Limb (tissue), 2 donors: ENCODE results near the gene PLAC8.
"Not testable (repeated sequence)": the region's sequence is repeated elsewhere in the genome, so short reads cannot be mapped to it uniquely, and the experiment has no call there.

Source experiments
- DNase-seq, 2 donors: peaks; one replicate each; pipeline ENCODE4 v3.0.0-alpha.2; 2016; ENCODE audit errors: extremely low spot score in 2 of 2

The PLAC8 gene

DNA sequence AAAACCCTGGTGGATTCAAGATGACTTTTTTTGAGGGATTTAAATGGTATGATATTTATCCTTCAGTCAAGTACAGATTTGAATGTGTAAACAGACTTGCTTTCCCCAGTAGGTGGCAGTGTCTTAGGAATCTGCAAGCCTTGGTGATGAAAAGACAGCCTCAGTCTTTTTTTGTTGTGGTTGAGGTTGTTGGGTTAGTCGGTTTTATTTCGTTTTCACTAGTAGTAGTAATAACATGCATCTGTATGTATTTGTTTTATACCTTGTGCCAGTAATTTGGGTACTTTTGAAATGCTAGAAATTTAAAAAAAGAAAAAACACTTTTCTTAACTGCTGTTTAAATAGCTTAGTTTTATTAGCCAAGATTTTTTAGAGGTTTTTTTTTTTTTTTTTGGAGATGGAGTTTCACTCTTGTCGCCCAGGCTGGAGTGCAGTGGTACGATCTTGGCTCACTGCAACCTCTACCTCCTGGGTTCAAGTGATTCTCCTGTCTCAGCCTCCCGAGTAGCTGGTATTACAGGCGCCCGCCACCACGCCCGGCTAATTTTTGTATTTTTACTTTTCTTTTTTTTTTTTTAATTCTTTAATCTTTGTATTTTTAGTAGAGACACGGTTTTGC, 40.3 kb downstream of the PLAC8 start:
- DNase-seq = peak in 1 of 2 donors; percentile 49

DNA sequence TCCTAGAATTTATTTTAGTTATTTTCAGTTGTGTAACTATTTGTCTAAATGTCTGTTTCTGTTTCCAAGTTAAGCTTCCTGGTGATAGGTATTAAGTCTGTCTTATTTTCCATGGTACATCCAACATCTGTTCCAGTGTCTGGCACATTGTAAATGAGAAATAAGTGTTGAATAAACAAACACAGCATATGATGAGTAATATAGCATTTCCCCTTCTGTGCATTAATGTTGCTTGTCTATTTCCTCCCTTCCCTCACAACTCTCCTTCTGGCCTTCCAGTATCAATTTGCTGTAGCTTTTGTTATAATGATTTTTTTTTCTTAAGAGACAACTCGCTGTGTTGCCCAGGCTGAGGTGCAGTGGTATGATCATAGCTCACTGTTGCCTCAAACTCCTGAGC, 43.4 kb downstream of the PLAC8 start:
- no peak for DNase-seq

DNA sequence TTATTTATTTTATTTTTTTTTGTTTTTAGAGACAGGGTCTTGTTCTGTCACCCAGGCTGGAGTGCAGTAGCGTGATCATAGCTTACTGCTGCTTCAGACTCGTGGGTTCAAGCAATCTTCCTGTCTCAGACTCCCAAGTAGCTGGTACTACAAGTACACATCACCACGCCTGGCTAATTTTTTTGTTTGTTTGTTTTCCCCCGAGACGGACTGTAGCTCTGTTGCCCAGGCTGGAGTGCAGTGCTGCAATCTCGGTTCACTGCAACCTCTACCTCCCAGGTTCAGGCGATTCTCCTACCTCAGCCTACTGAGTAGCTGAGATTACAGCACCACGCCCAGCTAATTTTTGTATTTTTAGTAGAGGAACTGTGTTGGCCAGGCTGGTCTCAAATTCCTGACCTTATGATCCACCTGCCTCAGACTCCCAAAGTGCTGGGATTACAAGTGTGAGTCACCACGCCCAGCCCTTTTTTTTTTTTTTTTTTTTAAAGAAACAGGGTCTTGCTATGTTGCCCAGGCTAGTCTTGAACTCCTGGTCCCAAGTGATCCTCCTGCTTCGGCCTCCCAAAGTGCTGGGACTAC, 47.4 kb downstream of the PLAC8 start:
- DNase-seq = no peak

DNA sequence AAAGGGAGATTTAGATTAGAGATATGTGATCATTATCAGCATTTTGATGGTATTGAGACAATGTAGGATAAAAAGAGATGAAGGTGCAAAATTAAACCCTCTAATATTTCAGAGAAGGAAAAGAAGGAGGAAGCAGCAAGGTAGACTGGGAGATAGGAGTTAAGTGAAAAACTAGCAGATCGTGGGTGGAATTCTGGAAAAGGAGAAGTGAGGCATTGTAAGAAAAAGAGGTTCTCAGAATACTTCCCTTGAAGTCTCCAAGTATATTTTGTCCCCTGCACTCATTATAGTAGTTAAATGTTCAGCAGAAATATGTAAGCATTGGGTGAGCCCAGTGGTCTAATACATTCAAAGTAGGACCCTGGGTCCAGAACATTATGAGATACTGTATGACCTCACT, 49.3 kb downstream of the PLAC8 start:
- DNase-seq = no peak

DNA sequence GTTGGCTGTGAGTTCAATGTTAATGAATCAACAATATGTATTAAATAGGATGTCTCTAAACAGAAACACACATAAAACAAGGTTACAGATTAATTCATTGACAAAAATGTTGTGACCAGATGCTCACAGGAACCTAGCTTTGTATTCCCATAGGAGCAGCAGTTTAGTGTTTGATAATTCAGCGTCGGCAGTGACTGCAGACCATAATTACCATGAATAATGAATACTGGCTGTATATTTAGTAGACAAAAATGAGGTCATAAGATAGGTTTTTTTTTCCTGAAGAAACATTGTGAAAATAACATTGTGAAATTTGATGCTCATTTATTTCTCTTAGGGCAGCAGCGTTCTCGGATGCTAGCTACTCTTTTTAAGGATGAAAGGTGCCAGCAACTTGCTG, 51.8 kb downstream of the PLAC8 start:
- no peak for DNase-seq

- no peak for DNase-seq
Observed at GRCh38 chr4:83054928-83055327, 59.6 kb downstream of the PLAC8 start.

DNA sequence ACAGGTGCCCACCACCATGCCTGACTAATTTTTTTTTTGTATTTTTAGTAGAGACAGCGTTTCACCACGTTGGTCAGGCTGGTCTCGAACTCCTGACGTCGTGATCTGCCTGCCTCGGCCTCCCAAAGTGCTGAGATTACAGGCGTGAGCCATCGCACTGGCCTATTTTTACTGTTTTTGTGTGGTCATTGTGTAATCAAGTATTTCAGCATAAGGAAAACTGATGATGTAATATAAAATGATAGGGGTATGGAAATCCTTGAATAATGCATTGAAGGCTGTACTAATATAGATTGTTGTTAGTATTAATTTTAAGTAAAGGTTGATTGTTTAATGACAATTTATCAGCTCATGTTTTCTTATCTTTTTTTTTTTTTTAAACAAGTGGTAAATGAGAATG, 65.7 kb downstream of the PLAC8 start:
- not testable (repeated sequence) for DNase-seq

- no peak for DNase-seq
Observed at GRCh38 chr4:83046693-83047473, 67.6 kb downstream of the PLAC8 start.

GRCh38 chr4:83043801-83044407, 70.6 kb downstream of the PLAC8 start:
- DNase-seq = no peak

DNA sequence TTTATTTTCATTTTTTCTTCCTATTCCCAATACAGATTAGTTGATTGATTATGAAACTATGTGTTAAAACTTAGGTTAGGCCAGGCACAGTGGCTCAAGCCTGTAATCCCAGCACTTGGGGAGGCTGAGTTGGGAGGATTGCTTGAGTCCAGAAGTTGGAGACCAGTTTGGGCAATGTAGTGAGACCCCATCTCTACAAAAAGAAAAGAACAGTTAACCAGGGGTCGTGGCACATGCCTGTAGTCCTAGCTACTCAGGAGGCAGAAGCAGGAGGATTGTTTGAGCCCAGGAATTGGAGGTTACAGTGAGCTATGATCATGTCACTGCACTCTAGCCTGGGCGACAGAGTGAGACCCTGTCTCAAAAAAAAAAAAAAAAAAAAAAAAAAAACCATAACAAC, 71.4 kb downstream of the PLAC8 start:
- DNase-seq = not testable (repeated sequence)

DNA sequence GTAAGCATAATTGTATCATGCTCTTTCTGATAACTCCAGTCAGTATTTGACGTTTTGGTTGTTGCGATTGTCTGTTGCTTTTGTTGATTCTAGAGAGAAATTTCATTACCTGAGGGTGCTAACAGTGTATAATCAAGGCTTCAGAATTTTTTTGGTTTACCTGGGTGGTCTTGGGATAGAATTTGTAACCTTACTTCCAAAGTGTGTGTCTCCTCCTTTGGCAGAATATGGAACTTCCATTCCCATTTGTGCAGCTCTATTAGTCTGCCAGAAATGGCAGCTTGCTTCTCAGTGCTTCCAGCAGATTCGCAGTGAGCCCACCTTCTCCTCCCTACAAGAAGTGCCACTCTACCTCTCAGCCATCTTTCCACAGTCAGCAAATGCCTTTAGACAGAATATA, 74.3 kb downstream of the PLAC8 start:
- DNase-seq = no peak
